D341Med (cell line): Measurements from ENCODE around the gene C14orf132.

Source experiments
- DNase-seq: peaks from one replicate; pipeline ENCODE4 v3.0.0; 2012; ENCODE audit warnings: low spot score

Gene C14orf132

DNA sequence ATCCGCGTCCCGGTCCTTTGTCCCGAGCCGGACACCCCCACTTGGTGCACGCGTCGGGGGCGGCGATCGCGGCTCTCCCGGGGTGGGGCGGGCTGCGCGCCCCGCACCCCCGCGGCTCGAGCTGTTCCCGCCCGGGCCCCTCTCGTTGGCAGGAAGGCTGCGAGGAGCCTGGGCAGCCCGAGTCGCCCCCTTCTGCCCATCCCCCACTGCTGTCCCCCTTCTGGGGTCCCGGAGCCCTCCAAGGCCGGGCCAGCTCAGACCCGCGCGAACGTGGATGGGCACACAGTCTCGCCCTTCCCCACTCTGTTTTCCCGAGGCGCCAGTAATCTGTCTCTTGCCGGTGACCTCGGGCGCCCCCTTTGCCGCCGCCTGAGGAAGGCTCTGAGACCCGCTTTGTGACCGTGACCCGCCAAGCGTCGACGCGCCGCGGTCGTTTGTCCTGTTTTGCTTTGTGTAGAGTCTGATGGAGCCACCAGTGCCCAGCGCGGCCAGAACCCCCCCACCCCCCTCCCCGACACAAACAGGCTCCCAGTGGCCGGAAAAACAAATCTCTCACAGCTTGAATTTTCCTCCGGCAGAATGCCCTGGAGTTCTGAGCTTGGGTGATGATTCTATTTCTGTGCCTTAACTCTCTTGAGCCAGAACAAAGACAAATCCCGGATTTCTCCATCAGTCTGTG is 610 bp downstream of the C14orf132 start:
- DNase-seq: peak; percentile 74

DNA sequence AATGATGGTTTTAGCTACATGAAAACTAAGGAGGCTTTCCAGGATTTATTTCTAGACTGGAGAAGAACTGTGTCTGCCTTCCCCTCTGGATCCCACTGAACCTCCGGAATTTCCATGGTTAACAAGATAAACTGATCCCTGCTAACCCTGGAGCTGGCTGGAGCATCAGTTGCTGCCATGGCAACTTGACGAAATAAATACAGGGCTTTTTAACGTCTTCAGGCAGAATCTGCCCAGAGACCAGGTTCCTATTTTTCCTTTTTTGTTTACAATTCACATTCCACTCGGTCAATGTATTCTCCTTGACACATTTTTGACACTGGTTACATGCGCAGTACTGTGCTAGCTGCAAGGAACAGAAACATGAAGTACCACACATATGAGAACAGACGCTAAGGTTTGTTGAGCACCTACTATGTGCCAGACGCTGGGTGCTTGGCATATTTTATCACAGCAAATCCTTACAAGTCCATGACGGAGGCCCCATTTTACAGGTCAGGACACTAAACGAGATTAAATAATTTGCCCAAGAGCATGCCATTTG is 1.7 kb downstream of the C14orf132 start:
- DNase-seq: no peak

DNA sequence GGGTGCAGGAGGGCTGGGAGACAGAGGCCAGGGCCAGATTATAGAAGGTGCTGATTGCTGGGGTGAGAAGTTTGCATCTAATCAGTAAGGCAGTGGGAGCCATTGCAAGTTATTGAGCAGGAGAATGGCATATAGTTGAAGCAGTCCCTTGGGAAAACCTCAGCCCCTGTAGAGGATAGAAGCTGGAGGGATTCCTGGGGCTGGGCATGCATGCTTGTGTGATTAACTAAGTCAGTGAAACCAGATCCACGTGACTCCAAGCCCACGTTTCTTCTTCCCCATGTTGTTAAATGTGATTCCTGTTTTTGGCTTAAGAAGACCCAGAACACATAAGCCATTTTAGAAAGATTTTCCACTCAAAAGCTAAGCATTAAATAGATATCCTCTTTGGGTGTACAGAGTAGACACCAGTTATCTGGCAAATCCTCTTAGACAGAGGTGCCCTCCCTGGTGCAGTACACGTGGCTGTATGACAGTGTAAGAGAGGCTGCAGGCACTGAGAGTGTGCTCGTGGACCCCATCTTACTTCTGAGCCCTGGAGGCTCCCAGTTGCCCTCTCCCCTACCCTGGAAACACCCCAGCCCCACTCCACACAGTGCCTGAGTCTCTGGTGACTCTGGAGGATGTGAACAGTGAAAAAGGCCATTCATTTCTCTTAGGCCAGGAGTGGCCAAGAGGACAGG is 3.2 kb downstream of the C14orf132 start:
- DNase-seq: peak; percentile 57

DNA sequence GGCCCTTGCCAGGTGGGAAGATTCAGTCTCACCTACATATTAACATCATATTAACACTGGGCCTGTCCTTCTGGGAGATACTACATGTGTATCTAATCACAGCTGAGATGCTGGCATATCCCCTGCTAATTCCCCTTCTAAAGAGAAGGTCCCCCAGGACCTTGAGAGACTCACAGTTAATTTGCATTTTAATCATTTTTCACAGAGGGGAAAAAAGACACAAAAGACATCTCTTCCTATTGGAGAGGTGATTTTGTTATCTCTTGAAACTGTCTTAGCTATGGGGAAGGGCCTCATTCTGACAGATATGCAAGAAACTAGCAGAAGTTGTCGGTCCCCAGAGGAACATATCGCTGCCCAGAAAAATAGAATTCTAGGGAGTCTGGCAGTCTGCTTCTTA is 7.5 kb downstream of the C14orf132 start:
- no peak for DNase-seq

DNA sequence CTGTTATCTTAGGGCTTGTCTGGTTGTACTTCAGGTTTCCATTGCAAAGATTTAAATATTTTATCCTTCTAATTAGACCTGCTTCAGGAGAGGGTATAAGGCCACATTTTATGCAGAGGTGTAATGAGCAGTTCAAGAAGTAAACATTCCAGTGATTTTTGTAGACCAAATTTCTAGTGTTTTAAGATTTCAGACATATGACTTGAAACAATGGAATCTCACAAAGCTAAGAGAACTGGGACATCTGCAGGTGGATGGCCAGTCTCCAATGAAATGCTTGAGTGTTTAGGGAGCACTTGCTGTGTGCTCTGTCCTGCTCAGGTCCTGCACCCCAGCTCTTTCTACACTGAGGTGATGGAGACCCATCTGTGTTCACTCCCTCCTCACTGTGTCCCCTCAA is 7.9 kb downstream of the C14orf132 start:
- no peak for DNase-seq

DNA sequence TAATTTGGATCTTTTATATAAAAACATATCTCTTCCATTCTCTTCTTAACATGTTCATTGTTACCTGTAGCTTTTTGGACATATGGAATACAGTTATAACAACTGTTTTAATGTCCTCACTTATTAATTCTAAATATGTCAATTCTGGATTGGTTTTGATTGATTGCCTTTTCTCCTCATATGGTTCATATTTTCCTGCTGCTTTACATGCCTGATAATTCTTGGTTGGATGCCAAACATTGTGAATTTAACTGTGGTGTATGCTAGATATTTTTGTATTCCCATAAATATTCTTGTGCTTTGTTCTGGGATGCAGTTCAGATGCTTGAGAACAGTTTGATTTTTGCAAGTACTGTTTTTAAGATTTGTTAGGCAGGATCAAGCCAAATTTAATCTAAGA is 10.8 kb downstream of the C14orf132 start:
- DNase-seq: no peak

DNA sequence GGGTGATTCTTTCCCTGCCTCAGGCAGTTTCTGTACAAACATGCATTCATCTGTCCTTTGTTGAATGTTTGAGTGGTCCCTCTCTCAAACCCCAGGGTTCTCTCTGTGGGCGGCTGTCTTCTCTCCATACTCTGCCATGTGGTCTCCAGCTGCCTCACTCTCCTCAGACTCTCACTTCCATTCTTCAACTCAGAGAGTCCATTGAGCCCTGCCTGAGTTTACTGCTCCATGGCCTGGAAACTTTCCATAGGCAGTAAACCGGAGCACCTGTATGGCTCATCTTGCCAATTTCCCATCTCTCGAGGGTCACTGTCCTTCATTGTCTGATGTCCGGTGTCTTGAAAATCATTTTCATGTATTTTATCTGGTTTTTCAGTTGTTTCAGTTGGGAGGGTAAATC is 11.3 kb downstream of the C14orf132 start:
- no peak for DNase-seq

DNA sequence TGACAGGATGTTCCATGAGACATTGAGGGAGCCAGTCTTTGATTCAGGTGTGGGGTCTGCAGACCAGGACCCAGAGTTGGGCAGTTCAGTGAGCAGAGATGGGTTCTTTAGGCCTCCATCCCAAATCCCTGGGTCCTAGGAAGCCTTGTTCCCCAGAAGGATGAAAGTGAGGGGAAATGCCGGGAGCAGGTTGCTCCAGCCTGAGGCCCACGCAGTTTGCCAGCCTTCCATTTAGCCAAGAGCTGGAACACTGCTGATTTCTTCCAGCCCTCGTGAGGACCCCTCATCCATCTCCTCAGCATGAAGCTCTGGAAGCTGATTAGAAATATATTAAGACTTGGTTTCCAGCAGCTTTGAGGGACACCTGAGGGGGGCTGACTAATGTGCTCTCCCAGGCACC is 12.1 kb downstream of the C14orf132 start:
- no peak for DNase-seq

DNA sequence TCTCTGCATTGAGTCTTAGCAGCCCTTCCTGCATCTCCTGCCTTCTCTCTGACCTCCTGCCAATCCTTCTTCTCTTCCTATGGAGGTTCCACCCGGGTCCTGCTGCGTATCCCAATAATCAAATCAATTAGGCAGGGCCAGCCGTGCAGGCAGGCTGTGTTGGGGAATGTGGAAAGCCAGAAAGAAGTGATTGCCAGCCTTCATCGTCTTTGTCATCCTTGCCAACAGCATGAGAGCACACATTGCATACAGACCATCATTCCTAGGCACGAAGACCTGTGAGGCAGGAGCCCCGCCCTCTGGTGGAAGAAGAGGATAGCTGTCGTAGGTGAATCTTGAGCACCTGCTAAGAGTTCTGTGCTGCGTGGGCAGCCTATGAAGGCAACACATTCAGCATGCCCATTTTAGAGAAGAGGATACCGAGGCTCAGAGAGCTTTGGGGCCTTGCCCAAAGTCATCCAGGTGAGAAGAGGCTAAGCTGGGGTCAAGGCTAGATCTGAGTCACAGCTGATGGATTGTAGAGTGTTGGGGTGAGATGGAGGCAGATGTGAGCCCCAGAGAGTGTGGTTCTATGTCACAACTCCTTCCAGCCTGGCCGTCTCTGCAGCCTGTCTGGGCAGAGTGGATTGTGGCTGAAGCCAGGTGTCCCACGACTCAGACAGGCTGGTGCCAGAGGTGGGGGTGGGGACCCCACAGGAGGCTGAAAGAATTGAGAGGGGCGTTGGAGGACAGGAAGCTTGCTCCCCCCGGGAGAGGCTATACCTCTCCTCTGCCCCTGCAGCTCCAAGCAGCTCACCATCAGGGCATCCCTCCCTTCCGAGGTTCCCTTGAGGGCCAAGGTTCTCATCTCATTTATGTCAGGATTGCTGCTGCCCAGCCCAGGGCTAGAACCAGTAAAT is 12.7 kb downstream of the C14orf132 start:
- DNase-seq: no peak

DNA sequence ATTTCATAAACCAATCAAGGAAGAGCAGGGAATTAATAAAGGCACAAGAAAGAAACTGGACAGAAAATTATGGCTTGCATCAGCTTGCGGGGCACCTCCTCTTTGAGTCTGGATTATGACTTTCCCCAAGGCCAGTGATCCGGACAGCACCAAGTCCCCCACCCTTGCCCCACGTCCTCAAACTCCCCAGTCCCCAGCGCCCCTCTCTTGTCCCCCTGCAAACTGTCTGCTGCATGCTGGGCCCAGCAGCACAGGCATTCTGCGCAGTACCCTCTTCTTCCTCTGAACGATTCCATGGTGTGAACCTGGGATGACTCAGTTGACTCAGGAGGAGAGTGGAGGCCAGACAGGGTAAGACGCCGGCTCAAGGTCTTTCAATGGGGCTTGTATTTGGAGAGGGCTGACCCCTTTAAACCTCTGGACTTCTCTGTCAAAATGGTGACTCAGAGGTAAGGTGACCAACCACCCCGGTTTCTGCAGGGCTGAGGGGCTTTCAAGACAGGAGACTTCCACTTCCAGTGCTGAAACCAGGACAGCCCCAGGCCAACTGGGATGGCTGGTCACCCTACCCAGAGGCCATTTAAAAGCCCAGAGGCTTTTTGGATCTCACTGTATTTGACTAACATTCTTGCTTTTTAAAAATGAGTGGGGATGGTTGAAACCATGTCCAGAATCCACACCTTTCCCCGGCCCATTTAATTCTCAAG is 13.5 kb downstream of the C14orf132 start:
- no peak for DNase-seq

DNA sequence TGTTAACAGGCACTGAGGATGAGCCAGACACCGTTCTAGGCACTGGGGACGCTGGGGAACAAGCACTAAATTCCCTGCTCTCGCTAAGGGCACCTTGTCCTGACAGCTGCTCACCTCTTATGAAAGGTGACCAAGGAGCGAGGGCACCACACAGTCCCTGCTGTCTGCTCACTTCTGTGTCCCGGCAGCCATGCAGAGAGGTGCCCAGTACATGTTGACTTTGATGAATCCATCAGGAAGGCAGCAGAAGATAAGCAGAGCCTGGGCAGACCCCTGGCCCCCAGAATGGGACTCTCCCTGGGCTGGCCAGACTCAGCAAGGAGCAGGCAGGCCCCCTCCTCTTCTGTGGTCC is 14.1 kb downstream of the C14orf132 start:
- DNase-seq: no peak

DNA sequence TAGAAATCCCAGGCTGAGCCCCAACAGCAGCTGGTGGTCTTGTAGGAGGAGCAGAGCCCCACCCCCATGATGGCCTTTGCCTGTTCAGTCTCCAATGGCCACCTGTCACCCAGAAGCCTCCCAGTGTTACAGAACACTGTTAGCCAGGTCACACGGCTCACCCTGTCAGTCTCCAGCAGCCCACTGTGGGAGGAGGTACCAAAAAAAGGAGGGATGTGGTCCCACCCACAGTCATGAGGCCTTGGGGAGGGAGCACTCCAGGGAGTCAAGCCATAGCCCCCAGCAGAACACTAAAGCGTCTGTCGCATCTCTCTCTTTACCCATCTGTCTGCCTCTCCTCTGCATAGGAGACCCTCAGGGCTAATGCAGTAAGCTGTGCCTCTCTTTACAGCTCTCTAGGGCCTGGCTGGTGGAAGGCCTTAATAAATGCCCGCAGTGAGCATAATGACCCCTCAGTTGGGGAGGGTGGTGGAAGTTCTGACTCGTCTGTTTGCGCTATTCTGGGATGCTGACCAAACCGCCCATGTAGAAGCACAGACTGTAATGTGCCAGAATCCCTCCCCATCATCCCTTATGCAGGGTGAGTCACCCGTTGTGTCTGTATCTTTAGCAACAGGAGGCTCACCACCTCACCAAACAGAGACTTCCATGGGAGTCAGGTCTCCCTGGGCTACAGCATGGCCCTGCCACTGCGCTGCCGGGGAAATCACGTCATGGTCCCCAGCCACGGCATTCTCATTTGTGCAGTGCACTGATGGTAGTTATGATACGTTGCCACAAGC is 14.6 kb downstream of the C14orf132 start:
- peak; percentile 18 for DNase-seq

DNA sequence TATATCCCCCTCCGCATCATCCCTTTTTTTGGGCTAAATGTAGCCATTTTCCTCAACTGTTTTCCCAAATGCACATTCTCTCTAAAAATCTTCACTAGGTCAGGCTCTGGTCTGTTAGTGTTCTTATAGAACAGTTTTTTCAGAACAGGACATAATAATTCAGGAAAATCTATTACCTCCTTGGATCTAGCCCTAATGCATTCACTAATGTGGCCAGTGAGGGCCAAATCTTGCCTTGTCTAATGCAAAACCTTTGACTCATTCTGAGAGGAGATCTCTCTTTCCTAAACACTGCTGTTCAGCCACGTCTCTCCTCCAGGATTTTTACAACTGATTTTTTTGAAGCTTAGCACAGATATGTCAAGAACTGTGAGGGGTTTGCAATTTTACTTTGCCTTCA is 15.5 kb downstream of the C14orf132 start:
- DNase-seq: no peak

DNA sequence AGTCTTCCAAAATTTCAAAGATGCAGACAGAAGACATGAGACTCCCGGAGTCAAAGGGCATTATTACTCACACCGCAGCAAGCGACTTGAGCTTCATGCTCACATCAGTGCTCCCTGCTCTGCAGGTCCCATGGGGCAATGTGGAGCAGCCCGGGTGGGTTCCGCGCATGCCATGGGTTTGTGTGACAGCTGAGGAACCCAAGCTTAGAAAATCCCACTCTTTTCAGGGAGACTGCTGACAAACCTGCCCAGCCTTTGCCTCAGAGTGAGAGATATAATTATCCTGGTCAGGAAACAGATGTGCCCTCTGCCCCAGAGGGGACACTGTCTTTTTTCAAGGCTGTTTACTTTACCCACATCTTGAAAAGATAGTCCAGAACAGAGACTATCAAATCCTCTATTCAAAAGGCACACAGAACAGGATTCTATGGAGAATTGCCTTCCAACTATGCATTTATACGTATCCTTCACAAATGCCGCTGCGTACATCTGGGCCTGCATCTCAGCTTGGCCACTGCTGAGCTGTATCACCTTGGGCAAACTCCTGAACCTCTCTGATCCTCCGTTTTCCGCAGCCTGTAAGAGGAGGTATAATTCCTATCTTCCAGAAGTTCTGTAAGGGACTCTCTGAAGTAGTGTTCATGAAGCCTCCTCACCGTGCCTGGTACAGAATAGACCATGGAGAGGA is 16.0 kb downstream of the C14orf132 start:
- DNase-seq: no peak

DNA sequence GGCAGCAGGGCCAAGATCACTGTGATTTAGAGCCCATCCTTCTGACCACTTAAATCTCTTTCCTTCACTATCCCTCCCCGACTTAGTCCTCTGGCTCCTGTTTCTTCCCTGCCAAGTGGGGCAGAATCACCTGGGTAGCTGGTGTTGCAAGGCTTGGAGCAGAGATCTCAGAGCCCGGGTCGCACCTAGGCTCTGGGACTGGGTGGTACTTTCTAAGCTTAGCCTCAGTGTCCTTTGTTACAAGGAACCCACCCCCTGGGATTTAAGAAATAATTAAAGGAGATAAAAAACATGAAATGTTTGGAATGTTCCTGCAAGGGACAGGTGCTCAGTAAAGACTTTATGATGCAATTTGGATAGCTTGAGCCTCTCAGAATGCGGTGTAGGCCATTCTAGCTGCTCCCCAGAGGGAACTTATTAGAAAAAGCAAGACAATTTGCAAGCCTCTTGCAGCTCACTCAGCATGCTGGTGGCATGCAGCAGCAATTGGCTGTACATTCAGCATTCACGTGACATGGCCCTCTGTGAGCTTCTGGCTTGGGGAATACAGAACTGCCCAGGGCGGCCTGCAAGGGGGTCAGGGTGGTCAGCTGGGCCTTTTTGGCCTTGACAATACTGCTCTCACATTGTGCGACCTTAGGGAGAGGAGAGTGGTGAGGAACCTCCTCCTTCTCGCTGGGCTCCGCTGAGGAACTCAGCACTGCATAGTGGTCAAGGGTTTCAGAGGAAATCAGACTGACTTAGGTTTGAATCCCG is 16.8 kb downstream of the C14orf132 start:
- no peak for DNase-seq

DNA sequence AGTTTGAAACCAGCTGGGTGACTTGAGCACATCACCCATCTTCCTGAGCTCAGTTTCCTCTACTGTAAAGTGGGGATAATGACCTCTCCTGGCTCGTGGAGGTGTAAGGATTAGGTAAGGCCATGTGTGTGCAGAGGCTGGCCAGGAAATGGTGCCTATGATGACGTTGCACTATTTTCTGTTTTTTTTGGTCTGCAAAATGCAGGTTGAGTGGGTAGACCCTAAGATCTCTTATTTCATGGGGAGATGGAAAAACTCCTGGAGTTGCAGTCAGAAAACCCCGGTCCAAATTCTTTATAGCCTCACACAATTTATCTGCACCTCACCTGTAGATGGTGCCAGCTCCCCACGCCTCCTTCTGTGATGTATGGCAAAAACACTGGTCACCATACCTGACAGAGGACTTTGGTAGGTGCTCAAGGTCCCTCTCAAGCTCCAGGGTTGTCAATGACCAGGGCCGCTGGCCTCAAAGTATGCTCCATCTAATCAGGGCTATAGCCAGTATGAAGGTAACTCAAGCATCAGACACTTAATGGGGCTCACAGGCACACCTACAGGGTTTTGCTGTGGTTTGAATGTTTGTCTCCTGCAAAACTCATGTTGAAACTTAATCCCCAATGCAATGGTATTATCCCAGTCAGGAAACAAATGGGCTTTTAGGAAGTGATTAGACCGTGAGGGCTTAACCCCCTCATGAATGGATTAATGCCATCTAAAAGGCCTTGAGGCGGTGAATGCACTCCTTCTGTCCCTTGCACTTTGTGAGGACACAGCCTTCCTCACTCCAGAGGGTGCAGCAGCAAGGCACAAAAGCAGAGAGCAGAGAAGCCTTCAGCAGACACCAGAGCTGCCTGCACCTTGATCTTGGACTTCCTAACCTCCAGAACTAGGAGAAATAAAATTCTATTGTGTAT is 17.6 kb downstream of the C14orf132 start:
- peak; percentile 65 for DNase-seq

DNA sequence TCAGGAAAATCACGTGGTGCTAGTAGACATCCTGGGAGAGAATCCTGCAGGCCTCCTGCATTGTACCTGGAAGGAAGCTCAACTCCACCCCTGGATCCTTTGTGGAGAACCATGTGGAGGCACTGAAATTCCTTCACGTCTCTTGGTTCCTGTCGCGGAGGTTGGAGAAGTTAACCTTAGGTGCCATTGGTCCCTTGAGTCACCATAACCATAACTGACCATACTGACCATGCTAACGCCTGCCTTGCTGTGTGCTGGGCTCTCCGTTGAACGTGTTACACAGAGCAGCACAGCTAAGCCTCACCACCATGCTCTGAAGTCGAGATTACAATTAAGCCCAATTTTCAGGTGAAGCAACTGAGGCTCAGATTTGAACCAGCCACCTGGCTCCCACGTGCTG is 18.6 kb downstream of the C14orf132 start:
- no peak for DNase-seq

DNA sequence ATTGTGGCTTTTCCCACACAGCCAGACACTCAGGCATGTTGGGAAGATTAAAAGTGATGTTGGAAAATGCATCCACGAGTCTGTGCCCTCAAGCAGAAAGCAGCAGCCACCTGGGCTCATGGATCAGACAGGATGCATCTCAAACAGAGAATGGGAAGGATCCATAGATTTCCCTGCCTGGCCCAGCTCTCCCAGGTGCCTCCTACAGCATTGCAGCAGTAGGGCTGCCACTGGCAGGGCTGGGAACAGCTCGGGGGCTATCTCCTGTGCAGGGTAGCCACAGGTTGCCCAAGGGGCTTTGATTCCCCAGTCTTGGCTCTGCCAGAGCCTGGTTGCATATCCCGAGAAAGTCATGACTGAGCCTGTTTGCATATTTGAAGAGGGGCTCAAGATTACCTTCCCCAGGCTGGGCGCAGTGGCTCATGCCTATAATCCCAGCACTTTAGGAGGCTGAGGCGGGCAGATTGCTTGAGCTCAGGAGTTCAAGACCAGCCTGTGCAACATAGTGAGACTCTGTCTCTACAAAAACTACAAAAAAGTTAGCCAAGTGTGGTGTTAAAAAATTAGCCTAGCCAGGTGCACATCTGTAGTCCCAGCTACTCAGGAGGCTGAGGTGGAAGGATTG is 19.5 kb downstream of the C14orf132 start:
- DNase-seq: no peak
